SU-DHL-6 (cell line): ENCODE measurements around the gene GRID1.

ENCODE experiments used
- H2AFZ ChIP-seq: fragments of 200-600 bp; sonication (generic); 2 replicates; pipeline ENCODE4 v1.6.1; 2014; ENCODE audit warnings: low read depth, mild to moderate bottlenecking, moderate library complexity, mixed read lengths, antibody characterized with exemption, low read length; ENCODE audit not compliant: severe bottlenecking
- H3F3A ChIP-seq: fragments of 200-600 bp; shearing (Covaris generic); 2 replicates; pipeline ENCODE4 v1.6.0; 2016; ENCODE audit warnings: antibody characterized with exemption, mild to moderate bottlenecking; ENCODE audit not compliant: insufficient read depth
- H3K27ac ChIP-seq: fragments of 200-600 bp; sonication (generic); 2 replicates; pipeline ENCODE4 v1.5.1; 2016; ENCODE audit warnings: low read depth, mild to moderate bottlenecking, low read length, moderate library complexity, mixed read lengths
- H3K27me3 ChIP-seq: fragments of 200-600 bp; sonication (generic), shearing (Covaris generic); 2 replicates; pipeline ENCODE4 v1.6.0; 2014; ENCODE audit warnings: mild to moderate bottlenecking, low read length
- H3K36me3 ChIP-seq: fragments of 200-600 bp; sonication (generic); 2 replicates; pipeline ENCODE4 v1.6.1; 2014; ENCODE audit warnings: mild to moderate bottlenecking, low read length, mixed read lengths
- H3K4me2 ChIP-seq: fragments of 300-600, 200-600 bp; shearing (Covaris generic), sonication (generic); 2 replicates; pipeline ENCODE4 v1.6.0; 2014; ENCODE audit warnings: low read length, low read depth, mild to moderate bottlenecking; ENCODE audit not compliant: poor library complexity, severe bottlenecking
- H3K4me3 ChIP-seq: fragments of 200-600 bp; sonication (generic); 2 replicates; pipeline ENCODE4 v1.5.1; 2014; ENCODE audit warnings: antibody characterized with exemption, low read length, mild to moderate bottlenecking, mixed read lengths; ENCODE audit not compliant: insufficient read depth, poor library complexity, severe bottlenecking
- H3K79me2 ChIP-seq: fragments of 200-600 bp; sonication (generic); 2 replicates; pipeline ENCODE4 v1.6.1; 2014; ENCODE audit warnings: mild to moderate bottlenecking, low read length, moderate library complexity; ENCODE audit not compliant: insufficient read depth
- H3K9ac ChIP-seq: fragments of 200-600 bp; sonication (generic); 2 replicates; pipeline ENCODE4 v1.7.0; 2014; ENCODE audit warnings: mild to moderate bottlenecking, low read length
- H3K9me2 ChIP-seq: fragments of 200-600 bp; sonication (generic); replicated peaks from 2 replicates; pipeline ENCODE4 v1.6.1; 2014; ENCODE audit warnings: low read length; ENCODE audit not compliant: insufficient read depth
- H3K9me3 ChIP-seq: fragments of 200-600 bp; sonication (generic); 2 replicates; pipeline ENCODE4 v1.6.1; 2014; ENCODE audit warnings: low read length, mixed read lengths; ENCODE audit not compliant: insufficient read depth
- H4K20me1 ChIP-seq: fragments of 200-600 bp; sonication (generic); 2 replicates; pipeline ENCODE4 v1.6.1; 2014; ENCODE audit warnings: low read depth, mild to moderate bottlenecking, antibody characterized with exemption, low read length, moderate library complexity, mixed read lengths
- EZH2phosphoT487 ChIP-seq: fragments of 200-600 bp; sonication (generic), shearing (Covaris generic); conservative IDR thresholded peaks from 2 replicates; pipeline ENCODE4 v1.6.1; 2018; ENCODE audit warnings: mild to moderate bottlenecking, antibody characterized with exemption, low read length, moderate library complexity, mixed read lengths
- TF ChIP-seq, protein P1 (sequence below): fragments of 200-600 bp; sonication (generic); IDR thresholded peaks from one replicate; pipeline ENCODE4 v1.5.1; 2017; ENCODE audit warnings: antibody characterized with exemption, mild to moderate bottlenecking, low read length, moderate library complexity; ENCODE audit not compliant: insufficient read depth, poor library complexity, severe bottlenecking

GRID1 gene

DNA sequence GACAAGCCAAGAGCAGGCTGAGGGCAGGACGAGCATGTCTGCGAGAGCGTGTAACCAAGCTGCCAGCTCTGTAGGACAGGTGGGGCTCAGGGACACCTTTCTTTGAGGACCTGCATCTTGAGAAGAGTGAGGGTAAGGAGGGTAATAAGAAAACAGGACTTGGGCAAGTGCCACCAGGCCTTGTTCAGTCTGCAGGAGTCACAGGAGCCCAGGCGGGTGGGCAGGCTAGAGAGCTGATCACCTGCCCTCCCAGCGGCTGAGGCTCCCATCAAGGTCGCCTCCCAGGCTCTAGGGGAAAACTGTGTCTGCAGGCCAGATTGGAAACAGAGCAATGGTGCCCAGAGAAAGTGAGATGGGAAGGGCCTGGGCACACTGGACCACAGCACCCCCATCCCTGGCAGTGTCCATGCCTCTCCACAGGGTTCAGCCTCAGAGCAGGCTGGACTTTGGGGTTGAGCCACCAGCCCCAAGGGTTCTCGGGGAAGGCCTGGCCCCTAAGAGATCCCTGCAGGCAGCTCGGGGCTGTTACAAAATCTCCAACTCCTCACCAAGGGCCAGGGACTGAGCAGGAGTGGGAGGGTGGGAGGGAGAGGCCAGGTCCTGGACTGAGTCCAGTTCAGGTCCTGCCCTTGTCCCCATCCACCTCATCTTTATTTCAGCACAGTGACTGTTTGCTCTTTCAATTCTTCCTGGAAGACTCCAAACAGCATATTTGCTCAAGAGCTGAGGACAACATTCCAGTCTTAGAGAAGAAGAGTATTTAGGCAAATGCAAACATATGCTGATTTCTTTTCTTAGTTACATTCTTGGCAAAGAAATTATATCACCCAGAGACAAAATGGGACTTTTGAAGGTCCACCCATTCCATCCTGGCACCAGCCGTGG is 161.9 kb downstream of the GRID1 start:
- Histone ChIP-seq H3K27me3 (no peaks in the 10 kb centered on the region), H4K20me1 (no peaks in the 10 kb centered on the region), H3K4me3 (no peak overlapping the region), H3K9me3 (no peaks in the 10 kb centered on the region), H3K79me2 (no peaks in the 10 kb centered on the region), H2AFZ (no peak overlapping the region), H3K36me3 (no peaks in the 10 kb centered on the region), H3K4me2 (no peak overlapping the region), H3F3A (no peaks in the 10 kb centered on the region), H3K9ac (no peak overlapping the region), H3K9me2 (no peaks in the 10 kb centered on the region), H3K27ac (no peak overlapping the region)
- TF ChIP-seq EZH2phosphoT487: no peak
- TF ChIP-seq, protein P1, sequence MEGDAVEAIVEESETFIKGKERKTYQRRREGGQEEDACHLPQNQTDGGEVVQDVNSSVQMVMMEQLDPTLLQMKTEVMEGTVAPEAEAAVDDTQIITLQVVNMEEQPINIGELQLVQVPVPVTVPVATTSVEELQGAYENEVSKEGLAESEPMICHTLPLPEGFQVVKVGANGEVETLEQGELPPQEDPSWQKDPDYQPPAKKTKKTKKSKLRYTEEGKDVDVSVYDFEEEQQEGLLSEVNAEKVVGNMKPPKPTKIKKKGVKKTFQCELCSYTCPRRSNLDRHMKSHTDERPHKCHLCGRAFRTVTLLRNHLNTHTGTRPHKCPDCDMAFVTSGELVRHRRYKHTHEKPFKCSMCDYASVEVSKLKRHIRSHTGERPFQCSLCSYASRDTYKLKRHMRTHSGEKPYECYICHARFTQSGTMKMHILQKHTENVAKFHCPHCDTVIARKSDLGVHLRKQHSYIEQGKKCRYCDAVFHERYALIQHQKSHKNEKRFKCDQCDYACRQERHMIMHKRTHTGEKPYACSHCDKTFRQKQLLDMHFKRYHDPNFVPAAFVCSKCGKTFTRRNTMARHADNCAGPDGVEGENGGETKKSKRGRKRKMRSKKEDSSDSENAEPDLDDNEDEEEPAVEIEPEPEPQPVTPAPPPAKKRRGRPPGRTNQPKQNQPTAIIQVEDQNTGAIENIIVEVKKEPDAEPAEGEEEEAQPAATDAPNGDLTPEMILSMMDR: no peak

DNA sequence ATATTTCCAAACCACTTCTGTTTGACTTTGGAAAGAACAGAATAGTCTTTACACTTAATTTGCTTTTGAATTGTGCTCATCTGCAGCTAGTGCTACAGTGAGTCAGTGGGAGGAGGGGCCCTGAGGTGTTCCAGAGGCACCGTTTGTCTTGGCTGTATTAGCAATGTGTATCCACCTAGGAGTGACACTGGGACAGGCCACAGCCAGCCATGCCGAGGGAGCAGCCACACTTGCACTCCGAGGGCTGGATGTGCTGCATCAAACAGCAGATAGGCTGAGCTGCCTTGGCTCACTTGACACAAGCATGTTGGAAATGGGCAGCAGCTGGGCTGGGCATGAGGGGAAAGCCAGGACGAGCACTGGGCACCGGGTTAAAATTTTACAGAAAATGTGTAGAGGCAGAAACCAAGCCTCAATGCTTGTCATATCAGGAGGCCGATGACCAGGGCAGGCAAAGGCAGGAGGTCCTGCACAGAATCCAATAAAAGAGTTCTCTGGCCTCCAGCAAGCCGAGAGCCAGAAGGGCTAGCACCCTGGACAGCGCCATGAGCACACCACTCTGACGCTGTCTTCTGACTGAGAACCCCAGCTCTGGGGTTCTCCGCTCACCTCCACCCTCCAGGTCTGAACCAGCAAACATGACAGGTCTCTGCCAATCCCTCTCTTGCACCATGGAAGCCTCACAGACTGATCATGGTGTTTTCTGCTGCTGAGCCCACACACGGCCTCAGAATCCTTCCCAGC is 163.3 kb downstream of the GRID1 start:
- TF ChIP-seq, protein P1: no peak
- TF ChIP-seq EZH2phosphoT487: no peak

DNA sequence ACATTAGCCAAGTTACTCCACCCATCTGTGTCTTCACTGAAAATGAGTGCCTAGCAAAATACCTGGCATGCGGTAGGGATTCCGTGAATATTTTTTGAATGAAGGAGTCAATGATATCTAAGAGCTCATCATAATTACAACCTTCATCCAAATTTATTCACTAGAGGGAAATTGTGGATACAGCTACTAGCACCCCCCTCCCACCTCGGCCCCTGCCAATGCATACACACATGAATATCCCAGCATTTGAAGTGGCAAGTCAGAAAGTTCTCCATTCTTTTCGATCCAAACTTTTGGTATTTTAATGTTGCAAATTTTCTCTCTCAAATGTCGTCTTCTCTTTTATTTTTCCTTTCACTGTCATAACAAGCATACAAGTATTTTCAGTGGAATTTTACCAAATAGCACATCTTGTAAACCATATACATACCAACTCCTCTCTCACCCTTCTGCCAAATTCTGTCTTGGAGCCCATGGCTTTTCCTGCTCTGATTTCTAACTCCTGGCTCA is 164.3 kb downstream of the GRID1 start:
- no peaks in the 10 kb centered on the region for H3K79me2 ChIP-seq
- H3K4me2 ChIP-seq: no peak overlapping the region
- H3K9ac ChIP-seq: no peak overlapping the region
- no peaks in the 10 kb centered on the region for H3F3A ChIP-seq
- no peak overlapping the region for H2AFZ ChIP-seq
- H3K9me3 ChIP-seq: no peaks in the 10 kb centered on the region
- no peak overlapping the region for H3K4me3 ChIP-seq
- no peaks in the 10 kb centered on the region for H4K20me1 ChIP-seq
- no peak for TF ChIP-seq EZH2phosphoT487
- TF ChIP-seq, protein P1: no peak
- no peaks in the 10 kb centered on the region for H3K27me3 ChIP-seq
- H3K36me3 ChIP-seq: no peaks in the 10 kb centered on the region
- H3K9me2 ChIP-seq: no peaks in the 10 kb centered on the region
- H3K27ac ChIP-seq: no peak overlapping the region

More for the DNA sequence above, 163.3 kb downstream of the GRID1 start:
- no peak overlapping the region for H3K4me2 ChIP-seq
- no peaks in the 10 kb centered on the region for H3K9me3 ChIP-seq
- H3K36me3 ChIP-seq: no peaks in the 10 kb centered on the region
- H3F3A ChIP-seq: no peaks in the 10 kb centered on the region
- no peak overlapping the region for H3K9ac ChIP-seq
- no peak overlapping the region for H2AFZ ChIP-seq
- H3K27me3 ChIP-seq: no peaks in the 10 kb centered on the region
- H3K9me2 ChIP-seq: no peaks in the 10 kb centered on the region
- H3K79me2 ChIP-seq: no peaks in the 10 kb centered on the region
- no peak overlapping the region for H3K4me3 ChIP-seq
- H4K20me1 ChIP-seq: no peaks in the 10 kb centered on the region
- no peak overlapping the region for H3K27ac ChIP-seq
